Left renal pelvis (tissue), 4 donors: ENCODE results near the gene IL19. TPM values are rescaled to one million over a fixed set of nuclear protein-coding genes. Genes with fewer than 3 reads are reported as not detected.
A peak's percentile ranks its signal among the peaks of the same experiment; 100 is the strongest.
"Not testable (repeated sequence)": the region's sequence is repeated elsewhere in the genome, so short reads cannot be mapped to it uniquely, and the experiment has no call there.

ENCODE experiments used
- DNase-seq, 4 donors: peaks; one replicate each; pipeline ENCODE4 v3.0.0-alpha.2; 2013; ENCODE audit warnings: low read depth in 4 of 4, low spot score in 3 of 4
- polyA plus RNA-seq, 4 donors: library from polyadenylated mRNA; unstranded; fragments of 120-200 nt; gene quantifications; one replicate each; pipeline ENCODE4 v1.2.1, GENCODE V29; 2013; ENCODE audit not compliant: insufficient read length in 4 of 4

Gene IL19
- polyA plus RNA-seq, 4 donors: 0.56 to 0.96 (median 0.88) TPM; not detected in 1

DNA sequence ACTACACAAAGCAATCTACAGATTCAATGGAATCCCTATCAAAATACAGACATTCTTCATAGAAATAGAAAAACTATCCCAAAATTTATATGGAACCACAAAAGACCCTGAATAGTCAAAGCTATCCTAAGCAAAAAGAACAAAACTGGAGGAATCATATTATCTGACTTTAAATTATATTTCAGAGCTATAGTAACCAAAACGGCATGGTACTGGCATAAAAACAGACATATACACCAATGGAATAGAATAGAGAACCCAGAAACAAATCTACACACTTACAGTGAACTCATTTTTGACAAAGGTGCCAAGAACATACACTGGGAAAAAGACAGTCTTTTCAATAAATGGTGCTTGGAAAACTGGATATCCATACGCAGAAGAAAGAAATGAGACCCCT, 82.1 kb downstream of the IL19 start:
- DNase-seq: not testable (repeated sequence)

DNA sequence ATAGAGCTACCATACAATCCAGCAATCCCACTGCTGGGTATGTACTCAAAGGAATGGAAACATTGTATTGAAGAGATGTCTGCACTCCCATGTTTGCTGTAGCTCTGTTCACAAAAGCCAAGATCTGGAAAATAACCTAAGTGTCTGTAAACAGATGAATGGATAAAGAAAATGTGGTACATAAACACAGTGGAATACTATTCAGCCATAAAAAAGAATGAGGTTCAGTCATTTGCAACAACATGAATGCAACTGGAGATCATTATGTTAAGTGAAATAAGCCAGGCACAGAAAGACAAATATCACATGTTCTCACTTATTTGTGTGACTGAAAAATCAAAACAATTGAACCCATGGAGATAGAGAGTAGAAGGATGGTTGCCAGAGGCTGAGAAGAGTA, 83.1 kb downstream of the IL19 start:
- DNase-seq: not testable (repeated sequence)

DNA sequence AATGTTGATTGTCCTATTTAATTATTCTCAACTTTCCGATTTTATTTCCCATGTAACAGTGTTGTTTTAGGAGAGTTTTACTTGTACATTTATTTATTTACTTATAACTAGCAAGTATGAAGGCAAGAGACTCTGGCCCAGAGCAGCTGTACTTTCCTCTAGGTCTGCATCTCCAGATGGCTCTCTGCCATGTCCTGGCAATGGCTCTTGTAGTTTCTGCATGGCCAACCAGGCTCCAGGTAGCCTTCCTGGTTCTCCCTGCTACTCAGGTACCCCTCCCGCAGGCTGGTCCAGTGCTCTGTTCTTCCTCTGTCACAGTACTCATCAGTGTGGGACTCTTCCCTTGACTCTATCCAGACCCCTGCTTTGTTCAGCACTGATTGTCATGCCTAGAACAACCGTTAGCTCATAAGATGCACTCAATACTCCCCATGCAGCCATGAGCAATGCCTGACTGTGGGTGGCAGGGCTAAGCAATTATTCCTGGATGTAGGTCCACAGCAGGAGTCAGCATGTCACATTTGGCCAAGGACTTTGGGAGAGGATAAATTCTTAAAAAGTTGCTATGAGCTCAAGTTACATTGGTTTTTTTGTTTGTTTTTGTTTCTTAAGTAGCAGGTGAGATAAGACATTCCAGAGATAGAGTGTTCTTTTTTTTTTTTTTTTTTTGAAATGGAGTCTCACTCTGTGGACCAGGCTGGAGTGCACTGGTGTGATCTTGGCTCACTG, 84.0 kb downstream of the IL19 start:
- no peak for DNase-seq

DNA sequence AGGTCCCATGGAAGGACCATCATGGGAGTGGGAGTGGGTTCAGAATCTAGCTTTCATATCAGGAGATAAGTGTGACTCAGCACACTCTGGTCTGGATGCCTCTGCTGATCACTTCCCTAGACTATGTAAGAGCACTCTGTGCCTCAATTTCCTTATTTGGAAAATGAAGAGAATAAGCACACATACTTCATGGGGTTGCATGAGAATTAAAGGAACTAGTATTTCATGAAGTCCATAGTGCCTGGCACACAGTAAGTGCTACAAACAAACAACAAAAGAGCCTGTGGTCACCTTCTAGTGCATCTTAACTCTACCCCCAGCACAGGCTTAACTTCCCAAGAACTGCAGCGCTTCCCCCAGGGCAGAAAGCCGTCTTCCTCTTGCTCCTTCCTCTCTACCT, 85.3 kb downstream of the IL19 start:
- no peak for DNase-seq

DNA sequence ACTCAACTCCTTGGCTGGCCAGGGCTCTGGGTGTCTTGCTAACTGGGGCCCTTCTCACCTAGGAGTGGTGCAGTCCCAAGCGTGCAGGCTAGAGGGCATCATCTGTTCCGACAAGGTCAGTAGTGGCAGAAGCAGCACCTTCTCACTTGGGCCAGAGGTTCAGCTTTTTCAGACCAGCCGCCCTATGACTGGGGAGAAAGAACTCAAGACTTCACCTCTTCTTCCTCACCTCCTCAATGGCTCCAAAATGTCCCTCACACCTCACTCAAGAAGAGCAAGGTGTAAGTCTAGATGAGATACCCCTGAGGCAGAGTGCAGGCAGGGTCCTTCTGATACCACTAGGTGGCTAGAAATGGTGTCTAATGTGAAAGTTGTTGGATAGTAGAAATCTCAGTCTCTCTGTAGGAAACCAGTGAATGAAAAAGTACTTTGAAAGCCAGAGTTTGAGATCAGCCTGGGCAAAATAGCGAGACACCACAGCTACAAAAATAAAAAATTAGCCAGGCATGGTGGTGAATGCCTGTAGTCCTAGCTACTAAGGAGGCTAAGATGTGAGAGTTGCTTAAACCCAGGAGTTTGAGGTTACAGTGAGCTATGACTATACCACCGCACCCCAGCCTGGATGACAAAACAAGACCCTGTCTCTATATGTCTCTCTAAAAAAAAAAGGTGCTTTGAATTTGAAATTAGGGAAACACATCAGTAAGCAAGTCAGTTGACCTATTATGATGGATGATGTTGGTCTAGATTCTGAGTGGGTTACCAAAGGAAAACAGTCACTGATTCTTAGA, 86.3 kb downstream of the IL19 start:
- no peak for DNase-seq

DNA sequence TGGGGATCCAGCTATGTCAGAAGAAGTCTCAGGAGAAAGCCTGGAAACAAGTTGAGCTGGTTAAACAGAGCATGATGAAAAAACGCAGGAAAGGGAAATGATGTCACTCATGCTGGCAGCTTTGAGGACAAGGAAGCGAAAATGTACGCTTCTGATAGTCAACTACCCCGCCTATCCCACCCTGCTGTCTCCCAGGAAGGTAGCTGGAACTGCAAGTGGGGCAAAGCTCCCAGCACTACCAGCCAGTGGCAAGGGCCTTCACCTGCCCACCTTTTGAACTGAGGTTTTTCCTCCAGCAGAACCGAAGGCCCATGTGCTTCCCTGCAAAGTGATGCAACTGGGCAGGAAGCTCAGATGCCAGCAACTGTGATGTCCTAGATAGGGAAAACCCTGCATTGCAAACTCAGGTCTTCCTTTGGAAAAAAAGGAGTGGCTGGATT, 88.5 kb downstream of the IL19 start:
- no peak for DNase-seq

DNA sequence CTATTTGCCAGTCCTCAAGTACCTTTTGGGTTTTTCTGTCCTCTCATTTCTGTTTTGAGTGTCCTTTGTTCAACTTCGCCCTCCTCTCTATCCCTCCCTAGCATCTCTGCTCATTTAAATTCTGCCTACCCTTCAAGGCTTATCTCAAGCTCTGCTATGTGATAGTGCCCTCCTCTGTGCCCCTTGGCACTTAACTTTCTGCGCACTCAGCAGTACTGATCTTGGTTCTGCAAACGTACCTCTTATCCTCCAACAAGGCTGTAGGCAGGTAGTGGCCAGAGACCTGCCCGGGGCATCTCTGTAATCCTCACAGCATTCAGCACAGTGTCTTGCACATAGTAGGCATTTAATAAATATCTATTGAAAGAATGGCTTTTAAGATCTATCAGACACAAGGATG, 89.6 kb downstream of the IL19 start:
- DNase-seq: no peak

DNA sequence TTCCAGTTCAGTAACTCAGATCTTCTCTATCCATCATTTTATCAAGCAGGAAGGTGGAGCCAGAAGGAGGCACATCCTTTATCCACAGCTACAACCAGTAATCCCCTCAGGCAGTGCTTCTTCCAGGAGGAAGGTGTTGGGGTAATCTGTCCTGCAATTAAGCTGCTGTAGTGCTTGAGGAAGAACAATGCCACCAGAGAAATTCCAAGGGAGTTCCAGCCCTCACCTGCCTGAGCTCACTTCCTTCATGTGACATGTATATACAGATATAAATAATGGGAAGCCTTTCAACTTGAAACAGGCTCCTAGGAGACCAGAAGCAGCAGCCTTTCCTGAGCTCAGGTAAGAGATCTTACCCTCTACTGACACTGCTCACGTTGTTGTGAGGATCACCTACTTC, 92.7 kb downstream of the IL19 start:
- no peak for DNase-seq

DNA sequence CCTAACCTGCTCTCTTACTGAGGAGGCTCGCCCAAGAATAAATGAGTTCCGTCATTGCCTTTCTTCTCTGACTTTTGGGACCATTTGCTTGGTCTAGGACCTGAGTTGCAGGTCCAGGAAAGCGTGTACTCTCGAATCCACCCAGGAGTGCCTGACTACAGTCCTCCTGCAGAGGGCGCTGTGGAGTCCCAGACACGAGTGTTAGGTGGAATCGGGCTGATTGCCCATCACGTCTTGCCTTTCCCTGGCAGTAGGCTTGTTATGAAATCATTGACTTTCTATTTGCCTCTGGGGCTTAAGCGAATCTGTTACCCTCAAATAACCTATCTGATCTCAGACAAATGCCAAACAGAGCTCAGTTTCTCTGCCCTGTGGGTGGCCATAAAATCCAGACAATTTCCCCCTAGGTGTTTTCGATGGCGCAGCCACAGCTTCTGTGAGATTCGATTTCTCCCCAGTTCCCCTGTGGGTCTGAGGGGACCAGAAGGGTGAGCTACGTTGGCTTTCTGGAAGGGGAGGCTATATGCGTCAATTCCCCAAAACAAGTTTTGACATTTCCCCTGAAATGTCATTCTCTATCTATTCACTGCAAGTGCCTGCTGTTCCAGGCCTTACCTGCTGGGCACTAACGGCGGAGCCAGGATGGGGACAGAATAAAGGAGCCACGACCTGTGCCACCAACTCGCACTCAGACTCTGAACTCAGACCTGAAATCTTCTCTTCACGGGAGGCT, 94.5 kb downstream of the IL19 start, which contains the start of gene IL20:
IL20 (plus strand) TSS at position 685 of the 733 bp plus-strand sequence. CDS start 230 bp downstream, outside the sequence.
- peak in 1 of 4 donors; percentile 16 for DNase-seq

DNA sequence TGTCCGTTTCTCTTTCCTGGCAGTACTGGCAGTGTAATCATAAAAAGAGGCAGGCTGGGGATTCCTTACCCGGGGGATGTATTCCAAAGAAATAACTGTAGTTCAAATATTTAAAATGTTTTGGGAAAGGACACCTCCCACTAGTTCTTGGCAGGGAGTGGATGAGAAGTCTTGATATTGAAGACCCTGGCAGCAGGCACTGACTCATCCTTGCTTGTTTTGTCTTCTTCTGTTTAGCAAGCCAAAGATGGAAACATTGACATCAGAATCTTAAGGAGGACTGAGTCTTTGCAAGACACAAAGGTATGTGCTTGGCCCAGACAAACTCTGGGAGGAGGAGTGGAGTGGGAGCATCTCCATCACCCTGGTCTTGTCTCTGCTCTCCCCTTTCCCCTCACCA, 95.5 kb downstream of the IL19 start:
- DNase-seq: no peak

DNA sequence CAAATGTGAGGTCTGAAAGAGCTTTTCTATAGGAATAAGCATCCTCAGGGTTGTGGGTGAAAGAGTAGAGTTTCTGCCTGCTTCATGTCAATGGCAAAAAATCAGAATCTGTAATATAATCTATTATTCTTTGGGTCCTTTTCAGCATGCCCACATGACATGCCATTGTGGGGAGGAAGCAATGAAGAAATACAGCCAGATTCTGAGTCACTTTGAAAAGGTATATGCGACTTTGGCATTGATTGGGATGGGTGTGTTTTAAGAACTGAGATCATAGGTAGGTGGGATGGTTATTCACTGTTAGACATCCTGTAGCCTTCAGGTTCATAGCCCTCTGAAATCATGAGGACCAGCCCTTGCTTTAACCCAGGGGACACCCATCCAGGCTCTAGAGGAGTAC, 96.7 kb downstream of the IL19 start:
- no peak for DNase-seq

DNA sequence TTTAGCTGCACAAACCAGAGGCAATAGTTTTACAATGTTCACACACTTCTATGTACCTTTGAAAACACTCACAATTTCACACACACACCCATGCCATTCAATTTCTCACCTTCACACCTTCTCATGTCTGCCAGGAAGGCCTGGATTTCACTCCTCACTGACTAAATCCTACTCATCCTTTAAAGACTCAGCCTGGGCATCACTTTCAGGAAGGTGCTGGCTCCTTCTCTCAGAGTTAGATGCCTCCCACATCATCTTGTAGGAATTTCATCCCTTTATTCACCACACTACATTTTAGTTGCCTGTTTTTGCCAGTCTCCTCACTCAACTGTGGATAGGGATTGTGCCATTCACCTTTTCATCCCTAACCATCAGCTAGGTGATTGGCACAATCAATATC, 97.1 kb downstream of the IL19 start:
- no peak for DNase-seq

DNA sequence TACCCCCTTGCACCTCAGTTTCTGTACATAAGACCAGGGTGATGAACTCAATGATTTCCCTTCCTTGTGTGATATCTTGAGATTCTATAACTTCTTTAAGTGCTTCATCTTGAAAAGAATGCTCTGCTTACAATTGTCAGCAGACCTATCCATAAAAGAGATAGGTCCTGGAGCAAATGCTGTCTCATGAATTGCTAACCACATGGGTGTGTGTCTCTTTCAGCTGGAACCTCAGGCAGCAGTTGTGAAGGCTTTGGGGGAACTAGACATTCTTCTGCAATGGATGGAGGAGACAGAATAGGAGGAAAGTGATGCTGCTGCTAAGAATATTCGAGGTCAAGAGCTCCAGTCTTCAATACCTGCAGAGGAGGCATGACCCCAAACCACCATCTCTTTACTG, 97.7 kb downstream of the IL19 start:
- no peak for DNase-seq

DNA sequence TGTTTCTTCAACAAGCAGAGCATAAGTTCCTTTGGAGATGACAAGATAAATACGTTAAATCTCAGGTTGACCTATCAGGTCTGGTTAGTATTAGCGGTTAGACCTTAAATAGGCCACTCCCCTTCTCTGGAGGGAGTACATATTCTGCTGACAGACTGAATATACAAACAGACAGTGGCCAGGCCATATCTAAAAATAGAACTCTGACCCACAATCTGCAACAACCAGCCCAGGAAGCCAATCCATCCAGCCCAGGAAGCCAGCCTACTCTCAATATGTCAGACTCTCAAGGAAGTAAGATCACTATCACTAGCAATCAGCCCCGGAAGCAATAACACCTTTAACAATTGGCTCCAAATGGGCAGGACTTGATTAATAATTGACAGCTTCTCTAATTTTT, 101.6 kb downstream of the IL19 start:
- DNase-seq: no peak

DNA sequence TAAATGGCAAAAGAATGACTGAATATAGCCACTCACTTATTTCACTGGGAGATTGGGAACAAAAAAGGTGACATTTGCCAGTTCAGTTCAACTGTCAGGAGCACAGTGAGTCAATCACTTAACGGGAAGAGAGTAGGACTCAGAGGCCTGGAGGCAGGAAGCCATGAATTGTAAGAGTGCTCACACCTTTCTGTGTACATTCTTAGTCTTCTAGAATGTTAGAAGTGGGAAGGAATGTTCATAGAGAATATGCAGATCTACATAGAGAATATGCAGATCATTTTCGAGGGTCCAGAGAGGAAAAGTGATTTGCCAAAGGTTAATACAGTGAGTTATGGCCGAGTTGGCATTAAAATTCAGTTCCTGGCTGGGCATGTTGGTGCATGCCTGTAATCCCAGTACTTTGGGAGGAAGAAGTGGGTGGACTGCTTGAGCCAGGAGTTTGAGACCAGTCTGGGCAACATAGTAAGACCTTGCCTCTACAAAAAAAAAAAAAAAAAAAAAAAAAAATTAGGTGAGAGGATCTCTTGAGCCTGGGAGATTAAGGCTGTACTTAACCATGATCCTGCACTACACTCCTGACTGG, 103.1 kb downstream of the IL19 start:
- no peak for DNase-seq

DNA sequence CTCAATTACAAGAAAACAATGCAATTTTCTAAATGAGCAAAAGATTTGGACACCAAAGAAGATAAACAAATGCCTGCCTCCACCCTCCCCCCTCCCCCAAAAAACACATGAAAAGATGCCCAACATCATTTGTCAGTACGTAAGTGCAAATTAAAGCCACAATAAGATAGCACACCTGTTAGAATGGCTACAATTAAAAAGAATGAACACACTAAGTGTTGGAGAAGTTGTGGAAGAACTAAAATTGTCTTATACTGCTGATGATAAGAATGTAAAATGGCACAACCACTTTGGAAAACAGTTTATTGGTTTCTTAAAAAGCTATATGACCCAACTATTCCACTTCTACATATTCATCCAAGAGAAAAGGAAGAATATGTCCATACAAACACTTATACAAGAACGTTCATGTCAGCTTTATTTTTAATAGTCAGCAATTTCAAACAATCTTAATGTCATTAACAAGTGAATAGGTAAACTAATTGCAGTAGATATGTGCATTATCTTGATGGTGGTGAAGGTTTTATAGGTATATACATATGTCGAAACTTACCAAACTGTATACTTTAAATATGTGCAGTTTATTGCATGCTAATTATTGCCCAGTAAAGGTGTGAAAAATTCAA, 105.3 kb downstream of the IL19 start:
- DNase-seq: no peak

DNA sequence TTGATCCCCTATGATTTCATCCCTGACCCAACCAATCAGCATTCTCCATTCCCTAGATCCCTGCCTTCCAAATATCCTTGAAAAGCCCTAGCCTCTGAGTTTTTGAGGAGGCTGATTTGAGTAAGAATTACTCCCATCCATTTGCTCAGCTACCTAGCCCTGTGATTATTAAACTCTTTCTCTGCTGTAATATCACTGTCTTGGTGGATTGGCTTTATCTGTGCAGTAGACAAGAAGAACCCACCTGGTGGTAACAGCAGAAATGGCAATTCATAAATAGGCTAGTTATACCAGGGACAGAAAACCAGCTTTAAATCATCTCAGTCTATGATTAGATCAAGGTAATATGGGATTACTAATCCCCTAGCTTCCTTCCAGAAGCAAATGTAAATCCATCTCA, 107.9 kb downstream of the IL19 start:
- DNase-seq: no peak

DNA sequence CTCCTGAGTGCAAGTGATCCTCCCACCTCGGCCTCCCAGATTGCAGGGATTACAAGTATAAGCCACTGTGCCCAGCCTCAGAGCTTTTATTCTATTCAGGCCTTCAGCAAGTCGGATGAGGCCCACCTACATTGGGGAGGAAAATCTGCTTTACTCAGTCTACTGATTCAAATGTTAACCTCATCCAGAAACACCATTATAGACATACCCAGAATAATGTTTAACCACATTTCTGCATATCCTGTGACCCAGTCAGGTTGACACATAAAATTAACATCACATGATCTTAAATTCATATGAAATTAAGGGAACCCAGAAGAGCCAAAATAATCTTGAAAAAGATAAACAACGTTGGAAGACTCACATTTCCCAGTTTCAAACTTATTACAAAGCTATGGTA, 109.7 kb downstream of the IL19 start:
- no peak for DNase-seq

DNA sequence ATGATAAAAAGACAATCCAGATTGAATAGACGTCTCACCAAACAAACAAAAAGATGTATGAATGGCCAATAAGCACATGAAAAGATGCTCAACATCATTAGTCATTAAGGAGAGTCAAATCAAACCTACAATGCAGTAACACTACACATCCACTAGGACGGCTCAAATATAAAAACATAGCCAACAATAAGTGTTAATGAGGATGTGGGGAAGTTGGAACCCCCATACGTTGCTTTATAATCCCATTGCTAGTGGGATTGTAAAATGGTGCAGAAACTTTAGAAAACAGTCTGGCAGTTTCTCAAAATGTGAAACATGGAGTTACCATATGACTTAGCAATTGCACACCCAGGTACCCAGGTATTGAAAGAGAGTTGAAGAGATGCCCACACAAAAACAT, 112.0 kb downstream of the IL19 start:
- no peak for DNase-seq

DNA sequence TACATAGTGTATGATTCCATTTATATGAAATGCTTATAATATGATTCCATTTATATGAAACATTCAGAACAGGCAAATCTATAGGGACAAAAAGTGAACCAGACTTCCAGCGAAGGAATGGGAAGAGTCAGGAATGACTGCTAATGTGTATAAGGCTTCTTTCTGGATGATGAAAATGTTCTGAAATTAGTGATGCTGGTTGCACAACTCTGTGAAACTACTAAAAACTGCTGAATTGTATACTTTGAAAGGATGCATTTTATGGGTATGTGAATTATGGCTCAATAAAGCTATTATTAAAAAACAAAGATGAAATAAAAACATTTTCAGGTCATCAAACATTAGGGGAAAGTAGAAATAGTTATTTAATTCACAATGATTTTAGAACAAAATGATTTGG, 112.6 kb downstream of the IL19 start:
- no peak for DNase-seq

DNA sequence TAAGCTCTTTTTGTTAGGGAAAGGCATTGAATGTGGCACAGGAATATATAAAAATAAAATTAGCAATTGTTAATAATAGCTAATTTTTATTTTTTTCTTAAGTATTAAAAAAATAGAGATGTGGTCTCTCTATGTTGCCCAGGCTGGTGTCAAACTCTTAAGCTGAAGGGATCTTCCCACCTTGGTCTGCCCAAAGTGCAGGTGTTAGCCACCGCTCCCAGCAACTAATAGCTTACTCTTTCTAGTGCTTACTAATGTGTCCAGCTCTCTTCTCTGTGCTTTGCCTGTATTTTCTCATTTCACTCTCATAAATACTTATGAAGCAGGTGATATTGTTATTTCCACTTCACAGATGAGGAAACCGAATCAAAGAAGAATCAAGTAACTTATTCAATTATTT, 113.3 kb downstream of the IL19 start:
- no peak for DNase-seq
